ENCODE measurements around the gene GATAD2B.

The GATAD2B gene

GRCh38 chr1:153922972-153923925 lies at the start of gene GATAD2B:
Gene GATAD2B, minus strand, starts transcription at chr1:153922972. Its CDS starts 94,625 bp downstream, at chr1:153828347.
- peak; percentile 96 for DNase-seq (ENCODE audit: low read depth)

GRCh38 chr1:153970346-153970745 lies 47.6 kb upstream of the GATAD2B start:
- no peak for DNase-seq (ENCODE audit: low read depth)

- DNase-seq (ENCODE audit: low read depth), result no peak
These were observed 46.2 kb upstream of the GATAD2B start for GRCh38 chr1:153968972-153969371.

GRCh38 chr1:153968408-153968807 lies 45.6 kb upstream of the GATAD2B start:
- DNase-seq (ENCODE audit: low read depth), result no peak

DNA sequence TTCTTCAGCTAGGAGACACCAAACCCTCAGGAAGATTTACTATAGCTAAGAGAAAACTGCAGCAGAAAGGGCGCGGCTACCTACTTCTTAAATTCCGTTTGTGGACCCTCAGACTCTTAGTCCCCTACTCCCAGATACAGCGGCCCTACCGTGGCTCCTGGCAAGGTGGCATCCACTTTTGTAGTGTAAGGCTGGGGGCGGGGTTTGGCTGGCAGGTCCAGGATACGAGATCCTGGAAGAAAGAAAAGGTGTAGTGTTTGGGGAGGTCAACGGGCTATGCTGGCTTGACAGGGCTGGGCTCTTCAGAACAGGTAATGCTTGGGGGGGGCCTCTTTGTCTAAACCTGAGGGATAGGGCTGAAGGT lies 45.2 kb upstream of the GATAD2B start:
- no peak for DNase-seq (ENCODE audit: low read depth)

GRCh38 chr1:153967107-153967999 lies 44.6 kb upstream of the GATAD2B start, which contains the start of gene CREB3L4:
Gene CREB3L4, plus strand, starts transcription at chr1:153967902. Its CDS starts 624 bp downstream, at chr1:153968526.
- DNase-seq (ENCODE audit: low read depth), result peak; percentile 74

DNA sequence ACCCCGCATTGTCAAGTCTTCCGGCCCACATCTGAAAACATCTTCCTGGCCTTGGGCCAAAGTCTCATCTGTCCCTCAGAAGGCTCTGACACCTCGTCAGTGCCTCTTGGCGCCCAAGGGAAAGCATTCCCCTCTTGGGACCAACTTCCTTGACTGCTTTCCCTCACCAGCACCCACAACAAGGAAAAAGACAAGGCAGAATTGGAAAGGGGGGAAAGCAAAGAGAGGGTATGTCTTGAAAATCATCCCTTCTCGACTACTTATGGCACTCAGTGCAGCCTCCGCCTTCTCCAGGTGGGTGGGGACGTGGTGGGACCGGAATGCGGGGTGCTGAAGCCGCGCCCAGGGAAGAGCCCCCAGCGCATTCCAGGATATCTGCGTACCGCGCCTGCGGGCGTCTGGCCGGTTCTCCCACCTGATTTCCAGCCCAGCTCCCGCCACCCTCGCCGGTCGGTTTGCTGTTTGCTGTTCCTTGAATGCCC lies 41.1 kb upstream of the GATAD2B start:
- DNase-seq (ENCODE audit: low read depth), result no peak

DNA sequence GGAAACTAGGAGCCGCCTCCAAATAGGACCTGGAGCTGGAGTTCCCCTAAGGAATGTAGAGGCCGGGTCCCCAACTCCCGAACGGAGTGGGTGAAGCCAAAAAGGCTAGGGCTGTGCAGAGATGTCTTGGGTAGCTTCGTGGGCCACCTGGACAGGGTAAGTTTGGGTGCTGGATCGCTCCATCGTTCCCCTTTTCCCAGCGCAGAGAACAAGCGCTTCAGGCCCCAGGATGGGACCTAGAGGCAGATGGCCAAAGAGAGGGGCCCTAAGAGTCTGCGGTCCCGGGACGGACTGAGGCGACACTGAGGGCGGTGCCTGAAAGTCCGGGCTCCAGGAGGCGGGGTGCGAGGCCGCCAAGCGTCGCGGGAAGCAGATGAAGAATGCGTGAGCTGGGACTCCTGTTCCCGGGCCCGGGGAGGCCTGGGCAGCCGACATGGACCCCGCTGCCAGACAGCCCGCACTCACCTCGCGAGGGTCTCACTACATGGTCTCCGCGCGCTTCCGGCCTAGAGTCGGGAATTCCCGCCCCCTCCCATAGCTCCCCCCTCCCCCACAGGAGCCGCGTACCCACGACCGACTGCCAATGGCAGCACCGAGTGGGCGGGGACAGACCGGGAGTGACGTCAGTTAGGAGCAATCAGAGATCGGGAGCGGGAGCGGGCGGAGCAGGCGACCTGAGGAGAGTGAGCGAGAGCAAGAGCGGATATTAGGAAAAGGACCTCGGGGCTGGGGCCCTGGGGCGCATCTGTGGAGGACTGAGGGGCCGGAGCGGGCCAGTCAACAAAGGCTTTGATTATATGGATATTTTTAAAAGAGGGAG lies 40.5 kb upstream of the GATAD2B start, which contains the start of gene SLC39A1:
Gene SLC39A1, minus strand, starts transcription at position 508 of the 820 bp plus-strand sequence. CDS start 822 bp downstream, outside the sequence.
- DNase-seq (ENCODE audit: low read depth), result peak; percentile 91

GRCh38 chr1:153962088-153963029 lies 39.6 kb upstream of the GATAD2B start:
- DNase-seq (ENCODE audit: low read depth), result no peak

DNA sequence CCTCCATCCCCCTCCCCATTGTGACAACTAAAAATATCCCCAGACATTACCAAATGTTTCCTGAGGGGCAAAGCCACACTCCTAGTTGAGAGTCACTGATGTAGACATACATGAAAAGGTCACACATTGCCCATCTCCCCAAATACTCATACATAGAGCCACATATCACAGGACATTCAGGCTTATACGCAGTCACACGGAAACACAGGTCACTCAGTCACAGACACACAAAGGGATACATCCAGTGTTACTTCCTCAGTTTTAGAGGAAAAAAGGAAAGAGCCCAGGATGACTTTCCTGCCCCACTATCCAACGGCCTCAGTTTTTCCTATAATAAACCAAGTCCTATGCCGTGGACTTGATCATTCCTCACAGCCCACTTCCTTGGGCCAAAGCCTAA lies 38.6 kb upstream of the GATAD2B start:
- no peak for DNase-seq (ENCODE audit: low read depth)

GRCh38 chr1:153960206-153960605 lies 37.4 kb upstream of the GATAD2B start:
- no peak for DNase-seq (ENCODE audit: low read depth)

- no peak for DNase-seq (ENCODE audit: low read depth)
These were observed 36.7 kb upstream of the GATAD2B start for GRCh38 chr1:153959454-153959853.

GRCh38 chr1:153958961-153959260 lies 36.1 kb upstream of the GATAD2B start:
- DNase-seq (ENCODE audit: low read depth), result no peak

DNA sequence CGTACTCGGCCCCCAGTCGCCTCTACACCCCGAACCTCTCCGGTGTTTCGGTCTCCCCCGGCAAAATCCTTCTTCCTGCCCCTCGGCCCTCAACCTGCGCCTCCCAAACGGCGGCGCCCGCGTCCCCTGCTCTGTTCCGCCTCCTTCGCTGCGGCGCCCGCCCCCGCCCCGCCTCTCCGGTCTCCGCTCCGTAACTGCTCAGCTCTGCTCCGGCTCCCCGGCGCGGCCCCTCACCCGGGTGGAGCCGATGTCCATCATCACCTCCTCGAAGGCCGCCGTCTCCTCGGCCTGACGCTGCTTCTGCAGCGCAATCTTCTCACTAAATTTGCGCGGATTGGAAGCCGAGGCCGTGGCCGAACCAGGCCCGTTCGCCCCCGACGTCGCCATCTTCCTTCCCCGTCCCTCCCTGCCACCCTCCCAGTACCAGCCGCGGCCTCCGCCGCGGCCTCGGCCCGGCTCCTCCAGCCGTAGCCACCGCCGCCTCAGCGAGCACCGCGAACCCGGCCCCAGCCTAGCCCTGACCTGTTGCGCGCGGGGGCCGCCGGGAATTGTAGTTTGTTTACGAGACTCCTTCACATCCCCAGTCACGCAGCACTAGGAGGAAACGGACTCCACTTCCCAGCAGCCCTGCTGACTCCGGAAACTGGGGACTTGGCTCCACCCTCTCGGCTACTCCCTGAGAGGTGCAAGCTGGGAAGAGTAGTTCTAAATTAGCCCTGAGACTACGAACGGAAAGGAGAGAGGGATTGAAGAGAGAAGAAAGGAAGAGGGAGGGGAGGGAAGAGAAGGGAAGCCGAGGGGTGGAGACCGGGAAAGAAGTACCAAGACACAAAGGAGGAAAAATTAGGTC lies 35.6 kb upstream of the GATAD2B start, which contains the start of gene CRTC2:
Gene CRTC2, minus strand, starts transcription at position 502 of the 850 bp plus-strand sequence. Its CDS starts 115 bp downstream, at position 387.
- DNase-seq (ENCODE audit: low read depth), result peak; percentile 95

- DNase-seq (ENCODE audit: low read depth), result peak; percentile 26
These were observed 35.0 kb upstream of the GATAD2B start for GRCh38 chr1:153957744-153958110.

DNA sequence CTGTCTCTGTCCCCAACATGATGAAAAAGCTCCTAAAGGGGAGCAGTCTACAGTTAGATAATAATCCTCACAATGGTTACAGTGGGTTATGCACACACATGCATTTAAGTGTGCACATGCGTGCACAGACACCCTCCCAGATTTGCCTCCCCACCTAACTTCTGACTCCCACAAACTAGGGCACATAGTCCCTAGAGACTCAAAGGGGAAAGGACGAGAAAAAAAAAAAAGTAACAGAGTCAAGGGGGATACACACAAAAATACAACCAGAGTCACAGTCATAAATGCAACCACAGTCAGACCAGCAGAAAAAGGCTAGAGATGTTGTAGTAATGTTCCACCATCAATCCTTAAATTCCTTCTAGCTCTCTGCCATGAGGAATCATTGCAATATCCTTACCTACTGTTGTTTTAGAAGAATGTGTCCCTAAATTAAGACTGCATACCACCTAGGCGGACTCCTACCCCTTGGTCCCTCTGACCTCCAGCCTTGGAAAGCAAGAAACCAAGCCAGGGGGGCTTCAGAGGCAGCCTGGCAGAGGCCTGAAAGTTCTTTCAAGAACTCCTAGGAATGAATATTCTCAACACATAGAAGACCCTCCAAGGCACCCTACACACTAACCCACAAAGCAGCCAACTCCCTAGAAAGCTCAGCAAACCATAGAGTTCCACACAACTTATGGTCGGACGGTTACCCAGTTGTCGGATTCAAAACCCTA lies 34.4 kb upstream of the GATAD2B start:
- no peak for DNase-seq (ENCODE audit: low read depth)

GRCh38 chr1:153954826-153955225 lies 32.1 kb upstream of the GATAD2B start:
- no peak for DNase-seq (ENCODE audit: low read depth)

DNA sequence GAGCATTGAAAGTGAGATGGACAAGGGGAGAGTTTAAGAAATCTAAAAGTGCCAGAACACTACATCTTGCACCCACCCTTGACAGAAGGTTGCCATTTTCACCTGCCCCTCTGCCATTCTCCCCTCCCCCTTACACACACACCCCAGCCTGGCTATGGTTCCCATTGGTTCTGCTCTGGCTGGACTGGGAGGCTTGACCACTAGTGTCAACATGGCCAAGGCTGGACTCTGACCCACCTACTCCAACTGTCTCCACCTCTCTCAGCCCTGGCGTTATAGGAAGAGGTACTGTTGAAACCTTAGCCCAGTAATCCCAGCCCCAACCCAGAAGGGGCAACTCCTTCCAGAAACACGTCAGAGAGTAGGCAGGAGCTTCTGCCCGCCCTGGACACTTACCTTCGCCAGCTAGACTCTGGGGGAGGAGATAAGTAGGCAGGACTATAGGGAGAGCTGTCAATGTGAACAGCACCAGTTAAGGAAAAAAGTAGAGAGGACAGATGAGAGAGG lies 31.1 kb upstream of the GATAD2B start:
- DNase-seq (ENCODE audit: low read depth), result no peak

DNA sequence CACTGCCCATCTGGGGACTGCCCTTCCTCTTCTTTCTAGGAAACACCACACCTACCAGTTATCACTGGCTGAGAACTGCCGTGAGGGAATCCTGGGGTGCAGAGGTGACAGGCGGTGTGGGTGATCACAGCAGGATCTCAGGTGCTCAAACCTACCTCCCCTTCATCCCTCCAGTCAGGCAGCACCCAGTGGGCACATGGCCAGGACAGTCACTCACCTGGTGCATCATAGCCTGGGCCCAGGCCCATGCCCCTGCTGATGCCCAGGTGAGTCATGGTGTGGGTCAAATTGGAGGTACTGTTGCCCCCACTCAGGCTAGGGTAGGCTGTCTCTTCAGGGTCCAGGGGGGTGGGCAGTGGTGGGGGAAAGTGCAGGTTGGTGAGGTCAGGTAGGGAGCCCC lies 29.0 kb upstream of the GATAD2B start:
- no peak for DNase-seq (ENCODE audit: low read depth)
